ENCODE results near the gene TBCA.

- TF ChIP-seq, protein P1, sequence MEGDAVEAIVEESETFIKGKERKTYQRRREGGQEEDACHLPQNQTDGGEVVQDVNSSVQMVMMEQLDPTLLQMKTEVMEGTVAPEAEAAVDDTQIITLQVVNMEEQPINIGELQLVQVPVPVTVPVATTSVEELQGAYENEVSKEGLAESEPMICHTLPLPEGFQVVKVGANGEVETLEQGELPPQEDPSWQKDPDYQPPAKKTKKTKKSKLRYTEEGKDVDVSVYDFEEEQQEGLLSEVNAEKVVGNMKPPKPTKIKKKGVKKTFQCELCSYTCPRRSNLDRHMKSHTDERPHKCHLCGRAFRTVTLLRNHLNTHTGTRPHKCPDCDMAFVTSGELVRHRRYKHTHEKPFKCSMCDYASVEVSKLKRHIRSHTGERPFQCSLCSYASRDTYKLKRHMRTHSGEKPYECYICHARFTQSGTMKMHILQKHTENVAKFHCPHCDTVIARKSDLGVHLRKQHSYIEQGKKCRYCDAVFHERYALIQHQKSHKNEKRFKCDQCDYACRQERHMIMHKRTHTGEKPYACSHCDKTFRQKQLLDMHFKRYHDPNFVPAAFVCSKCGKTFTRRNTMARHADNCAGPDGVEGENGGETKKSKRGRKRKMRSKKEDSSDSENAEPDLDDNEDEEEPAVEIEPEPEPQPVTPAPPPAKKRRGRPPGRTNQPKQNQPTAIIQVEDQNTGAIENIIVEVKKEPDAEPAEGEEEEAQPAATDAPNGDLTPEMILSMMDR (IDR thresholded peaks at IDR 0.05) = no peak
- TF ChIP-seq POLR2A (IDR thresholded peaks at IDR 0.05) = no peak
Observed at GRCh38 chr5:77781076-77781475, 4.9 kb upstream of the TBCA start.
